Breast epithelium (tissue), 4 donors: ENCODE results near the gene CTRL. TPM values are rescaled to one million over a fixed set of nuclear protein-coding genes. Genes with fewer than 3 reads are reported as not detected.

Experiments used
- DNase-seq, 2 donors: peaks; one replicate each; pipeline ENCODE4 v3.0.0-alpha.2; 2019; ENCODE audit warnings: low spot score in 2 of 2
- H3K27ac ChIP-seq, 2 donors: fragments of 200-600 bp; sonication (generic) in 1 of 2; one replicate each; pipeline ENCODE4 v1.5.1; 2016 to 2019; ENCODE audit warnings: mild to moderate bottlenecking in 1 of 2
- H3K27me3 ChIP-seq, 2 donors: fragments of 200-600 bp; sonication (generic) in 1 of 2; one replicate each; pipeline versions ENCODE4 v1.5.1 to v1.6.0; 2017 to 2019; ENCODE audit warnings: control low read depth in 1 of 2, mild to moderate bottlenecking in 1 of 2
- H3K36me3 ChIP-seq: fragments of 200-600 bp; one replicate; pipeline ENCODE4 v1.5.1; 2019
- H3K4me1 ChIP-seq, 2 donors: fragments of 200-600 bp; sonication (generic); one replicate each; pipeline ENCODE4 v1.5.1; 2016 to 2019; ENCODE audit warnings: control low read depth in 1 of 2
- H3K4me3 ChIP-seq, 3 donors: fragments of 200-600 bp; sonication (generic); 1 replicate in 2 of 3; 2 replicates in 1 of 3; pipeline ENCODE4 v1.5.1; 2016 to 2019; ENCODE audit warnings: mild to moderate bottlenecking in 3 of 3, moderate library complexity in 2 of 3
- H3K9me3 ChIP-seq, 2 donors: fragments of 200-600 bp; sonication (generic) in 1 of 2; one replicate each; pipeline ENCODE4 v1.5.1; 2016 to 2019; ENCODE audit warnings: control low read depth in 1 of 2
- CTCF ChIP-seq, 3 donors: fragments of 450-650 bp; IDR thresholded peaks; one replicate each; pipeline ENCODE4 v1.5.1; 2016 to 2017; ENCODE audit warnings: antibody characterized with exemption in 3 of 3, mild to moderate bottlenecking in 3 of 3, moderate library complexity in 3 of 3
- POLR2A ChIP-seq: fragments of 450-650 bp; IDR thresholded peaks from one replicate; pipeline ENCODE4 v1.6.1; 2016; ENCODE audit warnings: antibody characterized with exemption, mild to moderate bottlenecking, moderate library complexity
- POLR2AphosphoS5 ChIP-seq, 3 donors: sonication (generic); formaldehyde crosslinking; IDR thresholded peaks; one replicate each; pipeline ENCODE4 v1.6.1; 2017; ENCODE audit warnings: antibody characterized with exemption in 3 of 3
- intact Hi-C: fragments of 100-400 bp; cut with DNase I; formaldehyde crosslinking; loops from one replicate; pipeline ENCODE4 v1.15.1; 2023; ENCODE audit warnings: low total_unique reads
- total RNA-seq, 3 donors: library from RNA; depleted of rRNA; stranded (reverse); fragments of >200 nt; gene quantifications; one replicate each; pipeline ENCODE4 v1.1.0, GENCODE V29; 2016

CTRL gene
- total RNA-seq, 3 donors from 2014 or later = 1.0 to 2.6 (median 1.8) TPM

- peak; percentile 76 to 84 for DNase-seq
- intact Hi-C loops = no loop called here
- no peaks in the 10 kb centered on the region for H3K27me3 ChIP-seq
- TF ChIP-seq POLR2A (no peak), POLR2AphosphoS5 (IDR thresholded peaks at IDR 0.05) (peak; percentile 44 to 78 (median 65))
- peak within 1 kb of the TSS; percentile 92 to 98 for H3K27ac ChIP-seq
- H3K4me3 ChIP-seq = peak within 1 kb of the TSS; percentile 84 to 96 (median 89)
- H3K36me3 ChIP-seq = no peaks in the 10 kb centered on the region
- no peaks in the 10 kb centered on the region for H3K9me3 ChIP-seq
- peaks cover 0 to 10% of the 10 kb centered on the region in 2 donors for H3K4me1 ChIP-seq
Measured at GRCh38 chr16:67968400-67969253, 37.0 kb upstream of the CTRL start, which contains the start of gene SLC12A4. SLC12A4 (minus strand) TSS chr16:67968637; CDS start chr16:67968553, 84 bp downstream.

GRCh38 chr16:67967958-67968399 is 36.3 kb upstream of the CTRL start:
- intact Hi-C loops = no loop called here
- Histone ChIP-seq H3K36me3 (no peaks in the 10 kb centered on the region), H3K27ac (peak overlapping the region; percentile 92 to 98), H3K4me3 (peak overlapping the region; percentile 84 to 96 (median 89)), H3K27me3 (no peaks in the 10 kb centered on the region), H3K9me3 (no peaks in the 10 kb centered on the region), H3K4me1 (peaks cover 4 to 14% of the 10 kb centered on the region in 2 donors)
- no peak for TF ChIP-seq POLR2AphosphoS5 (IDR thresholded peaks at IDR 0.05)
- no peak for TF ChIP-seq CTCF (IDR thresholded peaks at IDR 0.05)
- TF ChIP-seq POLR2A = no peak
- no peak for DNase-seq

- Histone ChIP-seq H3K27ac (peak overlapping the region; percentile 92 to 98), H3K4me1 (peaks cover 8 to 20% of the 10 kb centered on the region in 2 donors), H3K27me3 (no peaks in the 10 kb centered on the region), H3K4me3 (peak overlapping the region; percentile 84 to 96 (median 89)), H3K9me3 (no peaks in the 10 kb centered on the region), H3K36me3 (no peaks in the 10 kb centered on the region)
- no peak for TF ChIP-seq POLR2AphosphoS5 (IDR thresholded peaks at IDR 0.05)
- no peak for TF ChIP-seq CTCF (IDR thresholded peaks at IDR 0.05)
- DNase-seq = no peak
- intact Hi-C loops = no loop called here
Measured at GRCh38 chr16:67967183-67967957, 35.7 kb upstream of the CTRL start.

- Histone ChIP-seq H3K36me3 (no peaks in the 10 kb centered on the region), H3K4me1 (peaks cover 14 to 27% of the 10 kb centered on the region in 2 donors), H3K27me3 (no peaks in the 10 kb centered on the region), H3K9me3 (no peaks in the 10 kb centered on the region), H3K4me3 (peak overlapping the region; percentile 84 to 96 (median 89)), H3K27ac (peak overlapping the region; percentile 92 to 98)
- DNase-seq = no peak
- intact Hi-C loops = no loop called here
- no peak for TF ChIP-seq POLR2A
- TF ChIP-seq CTCF (IDR thresholded peaks at IDR 0.05) = no peak
- no peak for TF ChIP-seq POLR2AphosphoS5 (IDR thresholded peaks at IDR 0.05)
Measured at GRCh38 chr16:67966549-67967182, 35.0 kb upstream of the CTRL start.
